ENCODE data around the gene TMCC3.
A peak's percentile ranks its signal among the peaks of the same experiment; 100 is the strongest.
"Not testable (repeated sequence)": the region's sequence is repeated elsewhere in the genome, so short reads cannot be mapped to it uniquely, and the experiment has no call there.

Gene TMCC3

GRCh38 chr12:94631058-94631457 lies 19.3 kb downstream of the TMCC3 start:
- DNase-seq = no peak

- no peak for DNase-seq
Observed at GRCh38 chr12:94628819-94629472, 21.4 kb downstream of the TMCC3 start.

- DNase-seq = no peak
Observed at GRCh38 chr12:94628369-94628768, 22.0 kb downstream of the TMCC3 start.

GRCh38 chr12:94625531-94625930 lies 24.8 kb downstream of the TMCC3 start:
- DNase-seq = no peak

GRCh38 chr12:94623161-94623920 lies 27.0 kb downstream of the TMCC3 start:
- DNase-seq = no peak

GRCh38 chr12:94622475-94622874 lies 27.9 kb downstream of the TMCC3 start:
- no peak for DNase-seq

GRCh38 chr12:94621662-94622359 lies 28.5 kb downstream of the TMCC3 start:
- DNase-seq = peak; percentile 24

GRCh38 chr12:94620621-94621020 lies 29.7 kb downstream of the TMCC3 start:
- DNase-seq = no peak

GRCh38 chr12:94618995-94619695 lies 31.2 kb downstream of the TMCC3 start:
- DNase-seq = no peak

GRCh38 chr12:94617101-94617500 lies 33.3 kb downstream of the TMCC3 start:
- no peak for DNase-seq

- DNase-seq = no peak
Observed at GRCh38 chr12:94616203-94616729, 34.1 kb downstream of the TMCC3 start.

GRCh38 chr12:94615260-94616181 lies 34.8 kb downstream of the TMCC3 start:
- DNase-seq = no peak

- no peak for DNase-seq
Observed at GRCh38 chr12:94614288-94614721, 36.1 kb downstream of the TMCC3 start.

GRCh38 chr12:94609917-94610443 lies 40.4 kb downstream of the TMCC3 start:
- no peak for DNase-seq

GRCh38 chr12:94606810-94607209 lies 43.5 kb downstream of the TMCC3 start:
- not testable (repeated sequence) for DNase-seq

GRCh38 chr12:94604366-94604698 lies 46.0 kb downstream of the TMCC3 start:
- DNase-seq = no peak

GRCh38 chr12:94603434-94604365 lies 46.7 kb downstream of the TMCC3 start:
- peak; percentile 70 for DNase-seq

GRCh38 chr12:94602024-94602423 lies 48.3 kb downstream of the TMCC3 start:
- no peak for DNase-seq

GRCh38 chr12:94601307-94601706 lies 49.0 kb downstream of the TMCC3 start:
- not testable (repeated sequence) for DNase-seq

GRCh38 chr12:94599189-94599588 lies 51.2 kb downstream of the TMCC3 start:
- no peak for DNase-seq

All from CD4-positive, alpha-beta T cell treated with Interleukin-17A for 4 hours (primary cell).